ENCODE measurements around the gene UGT2B15.
"Not testable (repeated sequence)": the region's sequence is repeated elsewhere in the genome, so short reads cannot be mapped to it uniquely, and the experiment has no call there.

UGT2B15 gene

DNA sequence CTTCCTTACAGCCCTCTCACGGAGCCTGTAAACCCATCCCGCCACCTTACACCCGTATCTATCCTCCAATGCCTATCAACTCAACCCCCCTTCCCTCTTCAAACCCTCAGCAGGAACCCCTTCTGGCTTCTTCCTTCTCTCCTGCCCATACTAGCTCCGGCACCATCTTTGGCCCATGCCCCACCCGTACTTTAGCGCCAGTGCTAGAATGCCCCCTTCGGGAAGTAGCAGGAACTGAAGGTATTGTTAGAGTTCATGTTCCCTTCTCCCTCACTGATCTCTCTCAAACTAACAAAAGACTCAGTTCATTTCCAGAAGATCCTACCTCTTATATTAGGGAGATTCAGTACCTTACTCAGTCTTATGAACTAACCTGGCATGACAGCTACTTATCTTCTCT lies 2.7 kb upstream of the UGT2B15 start:
- Mint-ChIP-seq H3K9me3 (peaks cover 4% of the 10 kb centered on the region), H3K36me3 (ENCODE audit: low read depth) (no peaks in the 10 kb centered on the region), H3K27ac (no peak overlapping the region), H3K4me3 (no peak overlapping the region), H3K27me3 (ENCODE audit: low read depth, poor library complexity) (no peaks in the 10 kb centered on the region), H3K4me1 (no peaks in the 10 kb centered on the region)
- no peak for DNase-seq
- TF ChIP-seq, protein P1, sequence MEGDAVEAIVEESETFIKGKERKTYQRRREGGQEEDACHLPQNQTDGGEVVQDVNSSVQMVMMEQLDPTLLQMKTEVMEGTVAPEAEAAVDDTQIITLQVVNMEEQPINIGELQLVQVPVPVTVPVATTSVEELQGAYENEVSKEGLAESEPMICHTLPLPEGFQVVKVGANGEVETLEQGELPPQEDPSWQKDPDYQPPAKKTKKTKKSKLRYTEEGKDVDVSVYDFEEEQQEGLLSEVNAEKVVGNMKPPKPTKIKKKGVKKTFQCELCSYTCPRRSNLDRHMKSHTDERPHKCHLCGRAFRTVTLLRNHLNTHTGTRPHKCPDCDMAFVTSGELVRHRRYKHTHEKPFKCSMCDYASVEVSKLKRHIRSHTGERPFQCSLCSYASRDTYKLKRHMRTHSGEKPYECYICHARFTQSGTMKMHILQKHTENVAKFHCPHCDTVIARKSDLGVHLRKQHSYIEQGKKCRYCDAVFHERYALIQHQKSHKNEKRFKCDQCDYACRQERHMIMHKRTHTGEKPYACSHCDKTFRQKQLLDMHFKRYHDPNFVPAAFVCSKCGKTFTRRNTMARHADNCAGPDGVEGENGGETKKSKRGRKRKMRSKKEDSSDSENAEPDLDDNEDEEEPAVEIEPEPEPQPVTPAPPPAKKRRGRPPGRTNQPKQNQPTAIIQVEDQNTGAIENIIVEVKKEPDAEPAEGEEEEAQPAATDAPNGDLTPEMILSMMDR (IDR thresholded peaks at IDR 0.05): no peak

DNA sequence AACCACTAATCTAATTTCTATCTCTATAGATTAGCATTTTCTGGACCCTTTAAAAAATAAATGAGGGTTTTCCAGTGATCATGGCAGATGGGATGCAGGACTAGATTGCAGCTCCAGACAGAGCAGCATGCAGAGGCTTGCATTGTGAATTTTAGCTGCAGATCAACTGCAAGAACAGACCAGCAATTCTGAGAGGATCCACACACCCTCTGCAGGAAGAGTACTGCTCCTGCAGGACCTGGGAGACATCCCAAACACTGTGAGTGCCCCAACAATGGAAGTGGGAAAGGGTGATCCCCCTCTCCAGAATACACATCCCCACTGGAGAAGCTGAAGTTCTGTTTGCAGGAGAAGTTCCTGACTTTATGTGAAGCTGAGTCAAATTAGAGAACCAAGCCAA lies 765 bp upstream of the UGT2B15 start:
- not testable (repeated sequence) for H3K27ac Mint-ChIP-seq; H3K9me3 Mint-ChIP-seq; H3K27me3 Mint-ChIP-seq (ENCODE audit: low read depth, poor library complexity); H3K36me3 Mint-ChIP-seq (ENCODE audit: low read depth); H3K4me1 Mint-ChIP-seq; DNase-seq; H3K4me3 Mint-ChIP-seq

DNA sequence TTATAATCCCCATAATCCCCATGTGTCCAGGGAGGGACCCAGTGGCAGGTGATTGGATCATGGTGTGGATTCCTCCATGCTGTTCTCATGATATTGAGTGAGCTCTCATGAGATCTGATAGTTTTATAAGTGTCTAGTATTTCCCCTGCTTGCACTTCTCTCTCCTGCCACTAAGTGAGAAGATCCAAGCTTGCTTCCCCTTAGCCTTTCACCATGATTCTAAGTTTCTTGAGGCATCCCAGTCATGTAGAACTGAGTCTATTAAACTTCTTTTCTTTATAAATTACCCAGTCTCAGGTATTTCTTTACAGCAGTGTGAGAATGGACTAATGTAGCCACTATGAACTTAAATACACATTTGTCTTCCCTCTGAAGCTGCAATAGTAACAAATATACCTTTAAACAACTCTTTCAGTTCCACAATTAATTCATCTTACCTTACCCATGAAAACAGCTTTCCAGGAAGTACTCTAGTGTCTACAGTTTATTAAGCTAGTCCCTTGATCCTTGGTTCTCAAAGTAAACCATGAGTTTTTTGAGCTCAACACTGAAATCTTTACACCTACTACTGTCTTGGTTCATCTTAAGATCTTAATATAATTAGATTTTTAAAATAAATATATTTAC lies 1.8 kb downstream of the UGT2B15 start:
- not testable (repeated sequence) for H3K36me3 Mint-ChIP-seq (ENCODE audit: low read depth); H3K27ac Mint-ChIP-seq; DNase-seq; H3K27me3 Mint-ChIP-seq (ENCODE audit: low read depth, poor library complexity); H3K4me1 Mint-ChIP-seq; H3K9me3 Mint-ChIP-seq; H3K4me3 Mint-ChIP-seq

DNA sequence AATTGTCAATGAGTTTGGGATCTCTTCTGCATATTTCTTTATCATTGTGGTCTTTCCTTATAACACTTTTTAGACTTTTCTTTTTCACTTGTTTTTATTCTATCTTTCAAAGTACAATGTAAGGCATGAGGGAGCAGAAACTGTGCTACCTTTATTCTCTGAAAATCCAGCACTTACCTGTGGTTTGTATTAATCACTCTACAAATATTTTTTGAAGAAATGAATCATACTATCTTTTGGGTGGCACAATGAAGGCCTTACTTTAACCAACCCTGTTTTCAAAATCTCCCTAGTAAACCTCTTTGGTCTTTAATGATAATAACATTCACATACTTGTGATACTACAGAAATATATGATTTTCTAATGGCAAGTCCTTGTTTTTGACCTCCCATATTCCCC lies 2.9 kb downstream of the UGT2B15 start:
- H3K27me3 Mint-ChIP-seq (ENCODE audit: low read depth, poor library complexity); H3K27ac Mint-ChIP-seq; DNase-seq; H3K36me3 Mint-ChIP-seq (ENCODE audit: low read depth); H3K9me3 Mint-ChIP-seq; H3K4me1 Mint-ChIP-seq; H3K4me3 Mint-ChIP-seq: not testable (repeated sequence)

DNA sequence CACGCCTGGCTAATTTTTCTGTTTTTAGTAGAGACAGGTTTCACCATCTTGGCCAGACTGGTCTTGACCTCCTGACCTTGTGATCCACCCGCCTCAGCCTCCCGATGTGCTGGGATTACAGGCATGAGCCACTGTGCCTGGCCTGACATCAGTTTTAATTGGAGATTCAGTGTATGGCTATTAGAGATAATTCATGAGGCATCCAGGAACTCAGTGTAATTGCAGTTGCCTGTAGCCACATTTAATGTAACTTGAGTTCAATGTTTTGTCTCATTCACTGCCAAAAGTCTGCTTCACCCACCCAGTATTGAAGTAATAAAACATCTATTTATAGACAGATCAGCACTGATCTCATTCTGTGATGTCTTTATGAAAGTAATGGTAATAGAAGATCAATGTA lies 5.7 kb downstream of the UGT2B15 start:
- H3K9me3 Mint-ChIP-seq; H3K4me1 Mint-ChIP-seq; H3K4me3 Mint-ChIP-seq; H3K27ac Mint-ChIP-seq; H3K36me3 Mint-ChIP-seq (ENCODE audit: low read depth); H3K27me3 Mint-ChIP-seq (ENCODE audit: low read depth, poor library complexity); DNase-seq: not testable (repeated sequence)

DNA sequence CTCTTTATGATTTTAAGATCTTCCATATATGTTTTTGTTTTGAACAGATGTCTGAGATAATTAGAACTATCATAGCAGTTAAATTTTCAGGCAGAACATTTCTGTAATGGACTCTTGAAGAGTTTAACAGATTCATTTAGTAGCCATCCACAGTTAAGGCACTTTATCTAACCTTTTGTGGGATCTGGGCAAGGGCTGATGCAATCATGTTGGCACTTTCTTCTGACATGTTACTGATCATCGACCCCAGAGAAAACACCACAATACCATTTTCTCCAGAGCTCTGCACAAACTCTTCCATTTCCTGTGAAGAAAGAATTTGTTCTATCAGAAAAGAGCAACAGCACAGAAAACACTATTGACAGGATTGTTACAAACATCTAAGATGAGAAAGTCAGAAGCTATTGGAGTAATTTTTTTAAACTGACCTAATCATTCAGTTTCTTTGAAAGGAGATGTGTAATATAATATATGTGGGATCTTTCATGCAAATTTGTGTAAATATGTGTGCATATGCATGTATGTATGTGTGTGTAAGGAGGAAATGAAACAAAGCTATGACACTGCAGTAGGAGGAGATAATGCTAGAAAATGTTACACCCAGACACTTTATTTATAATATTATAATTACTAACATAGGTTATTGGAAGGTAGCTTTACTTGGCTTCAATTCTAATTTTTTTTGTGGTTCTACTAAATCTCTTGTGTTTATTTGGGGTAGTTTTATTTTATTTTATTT lies 7.4 kb downstream of the UGT2B15 start:
- H3K4me1 Mint-ChIP-seq; H3K4me3 Mint-ChIP-seq; H3K27ac Mint-ChIP-seq; DNase-seq; H3K36me3 Mint-ChIP-seq (ENCODE audit: low read depth); H3K9me3 Mint-ChIP-seq; H3K27me3 Mint-ChIP-seq (ENCODE audit: low read depth, poor library complexity): not testable (repeated sequence)

DNA sequence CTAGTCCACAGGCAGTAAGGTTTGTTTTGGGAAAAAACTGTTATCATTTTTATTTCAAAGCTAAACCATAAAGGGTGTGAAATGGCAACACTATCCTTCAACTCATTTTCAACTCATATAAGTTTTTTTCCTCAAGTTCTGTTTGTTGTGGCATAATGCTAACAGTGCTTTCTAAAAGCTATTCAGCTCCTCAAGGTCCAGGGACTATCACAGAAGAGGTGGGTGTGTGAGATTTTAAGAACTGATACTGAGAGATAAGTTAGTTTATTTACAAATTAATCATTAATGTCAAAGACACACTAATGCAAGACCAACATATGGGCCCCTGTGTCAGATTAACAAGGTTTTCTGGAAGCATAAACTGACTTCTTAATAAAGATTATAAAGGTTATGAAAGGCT lies 11.8 kb downstream of the UGT2B15 start:
- no peak overlapping the region for H3K27ac Mint-ChIP-seq
- no peak overlapping the region for H3K4me3 Mint-ChIP-seq
- TF ChIP-seq, protein P1 (IDR thresholded peaks at IDR 0.05): no peak

DNA sequence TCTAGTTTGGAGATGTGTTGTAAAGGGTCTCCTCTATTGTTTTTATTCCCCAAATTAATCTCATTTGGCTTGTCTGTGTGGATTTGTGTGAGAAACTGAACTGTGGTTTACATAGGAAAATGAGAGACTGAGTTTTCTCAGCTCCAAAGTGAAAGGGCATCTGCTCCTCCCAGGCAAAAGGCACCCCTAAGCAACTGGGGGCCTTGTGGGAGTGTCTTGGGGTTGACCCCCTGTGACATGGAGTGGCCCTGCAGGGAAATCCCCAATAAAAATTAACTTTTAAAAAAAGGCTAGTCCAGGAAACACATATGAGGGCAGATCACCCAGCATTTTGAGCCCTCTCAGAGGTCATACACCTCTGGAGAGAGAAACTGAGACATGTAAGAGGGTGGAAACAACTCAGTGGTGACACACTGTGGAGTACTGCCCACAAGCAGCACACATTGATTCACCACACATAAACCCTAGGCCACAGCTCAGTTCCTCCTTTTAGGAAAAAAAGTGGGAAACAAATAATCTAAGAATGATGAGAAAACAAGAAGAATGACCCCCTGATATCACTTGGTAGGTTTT lies 13.3 kb downstream of the UGT2B15 start:
- H3K27me3 Mint-ChIP-seq (ENCODE audit: low read depth, poor library complexity); DNase-seq; H3K4me3 Mint-ChIP-seq; H3K9me3 Mint-ChIP-seq; H3K36me3 Mint-ChIP-seq (ENCODE audit: low read depth): not testable (repeated sequence)
- Mint-ChIP-seq H3K4me1 (peaks cover 16% of the 10 kb centered on the region), H3K27ac (peak overlapping the region; percentile 47)

More for the DNA sequence above, 11.8 kb downstream of the UGT2B15 start:
- H3K36me3 Mint-ChIP-seq (ENCODE audit: low read depth): no peaks in the 10 kb centered on the region
- H3K27me3 Mint-ChIP-seq (ENCODE audit: low read depth, poor library complexity): no peaks in the 10 kb centered on the region
- H3K9me3 Mint-ChIP-seq: no peaks in the 10 kb centered on the region
- H3K4me1 Mint-ChIP-seq: peaks cover 16% of the 10 kb centered on the region
- no peak for DNase-seq

DNA sequence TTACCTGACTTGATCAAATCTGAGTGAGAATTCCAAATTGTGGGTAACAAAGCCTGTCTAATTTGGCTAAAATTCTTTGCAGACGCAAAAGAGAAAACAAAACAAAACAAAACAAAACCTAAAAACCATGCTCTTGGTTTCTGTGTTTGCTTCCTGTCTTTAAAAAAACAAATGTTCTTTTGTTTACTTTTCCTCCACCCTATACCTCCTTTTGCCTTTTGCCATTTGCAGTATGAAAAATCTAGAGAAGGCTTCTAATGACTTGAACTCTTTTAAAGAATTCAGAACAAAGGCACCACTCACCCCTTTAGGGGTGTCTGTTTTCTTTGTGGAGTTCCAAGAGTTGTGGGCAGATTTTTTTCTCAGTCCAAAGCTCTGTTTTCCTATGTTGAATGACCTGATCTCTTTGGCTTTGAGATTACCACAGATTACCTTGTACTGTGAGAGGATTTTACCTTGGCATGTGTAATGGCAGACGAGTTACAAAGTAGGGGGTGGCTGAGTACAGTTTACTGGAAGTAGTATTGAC lies 13.9 kb downstream of the UGT2B15 start:
- H3K36me3 Mint-ChIP-seq (ENCODE audit: low read depth); H3K4me3 Mint-ChIP-seq; H3K27me3 Mint-ChIP-seq (ENCODE audit: low read depth, poor library complexity); DNase-seq; H3K9me3 Mint-ChIP-seq: not testable (repeated sequence)
- H3K27ac Mint-ChIP-seq: peak overlapping the region; percentile 47
- H3K4me1 Mint-ChIP-seq: peaks cover 16% of the 10 kb centered on the region
